Measurements from ENCODE around the gene TREM1.

The TREM1 gene

GRCh38 chr6:41294214-41294872 lies 7.9 kb upstream of the TREM1 start:
- DNase-seq: no peak

DNA sequence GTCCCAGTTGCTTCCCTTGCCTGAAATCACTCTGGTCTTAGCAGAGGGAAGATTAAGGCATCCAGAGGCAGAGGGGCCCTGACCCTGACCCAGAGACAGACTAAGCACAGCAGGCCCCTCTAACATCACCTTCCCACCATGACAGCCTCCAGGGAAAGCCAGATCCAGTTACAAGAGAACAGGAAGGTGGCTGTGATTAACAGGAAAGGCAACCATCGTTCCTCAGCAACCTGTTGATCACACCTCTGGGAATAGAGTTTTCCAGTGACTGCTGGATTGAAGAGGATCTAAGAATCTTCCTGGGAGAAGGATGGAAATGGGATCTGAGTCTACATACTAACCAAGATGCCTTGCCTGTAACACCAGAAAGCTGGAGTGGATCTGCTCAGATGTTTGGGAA lies 5.2 kb upstream of the TREM1 start:
- DNase-seq: no peak

DNA sequence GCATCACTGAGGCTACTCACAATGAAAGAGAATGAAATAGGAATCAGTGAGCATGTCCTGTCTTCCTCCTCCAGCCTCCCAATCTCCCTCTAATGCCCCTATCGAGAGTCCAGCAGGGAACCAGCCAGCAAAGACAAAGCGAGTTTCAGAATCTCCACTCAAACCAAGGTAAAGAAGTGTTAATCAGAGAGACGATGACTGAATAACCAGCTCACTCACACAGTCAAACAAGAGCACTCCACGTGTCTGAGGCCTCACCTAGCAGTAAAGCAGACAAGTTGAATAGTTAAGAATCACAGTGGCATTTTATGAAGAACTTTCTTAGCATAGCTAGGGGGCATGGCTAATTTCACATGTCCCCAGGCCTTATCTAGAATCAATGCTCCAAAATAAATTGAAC lies 3.3 kb upstream of the TREM1 start:
- no peak for DNase-seq

- no peak for DNase-seq
Observed at GRCh38 chr6:41288754-41289129, 2.3 kb upstream of the TREM1 start.

GRCh38 chr6:41288030-41288753 lies 1.7 kb upstream of the TREM1 start:
- no peak for DNase-seq

DNA sequence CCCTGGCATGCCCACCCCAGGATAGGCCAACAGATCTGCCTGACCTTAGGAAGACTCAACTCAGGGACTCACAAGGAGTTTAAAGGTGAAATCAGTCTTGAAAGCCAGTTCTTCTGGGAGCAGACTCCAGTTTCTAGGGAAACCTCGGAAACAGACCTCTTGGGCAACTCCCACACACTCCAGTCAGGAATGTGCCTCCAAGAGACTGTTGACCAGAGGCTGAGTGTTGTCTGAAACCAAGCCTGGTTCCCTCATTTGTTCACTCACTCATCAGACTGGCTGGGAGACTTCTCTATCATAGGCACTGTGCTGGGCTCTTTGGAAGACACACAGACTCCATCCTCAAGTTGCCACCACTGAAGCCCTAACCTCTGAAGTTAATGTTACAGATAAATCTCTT lies 1.8 kb downstream of the TREM1 start:
- DNase-seq: no peak

DNA sequence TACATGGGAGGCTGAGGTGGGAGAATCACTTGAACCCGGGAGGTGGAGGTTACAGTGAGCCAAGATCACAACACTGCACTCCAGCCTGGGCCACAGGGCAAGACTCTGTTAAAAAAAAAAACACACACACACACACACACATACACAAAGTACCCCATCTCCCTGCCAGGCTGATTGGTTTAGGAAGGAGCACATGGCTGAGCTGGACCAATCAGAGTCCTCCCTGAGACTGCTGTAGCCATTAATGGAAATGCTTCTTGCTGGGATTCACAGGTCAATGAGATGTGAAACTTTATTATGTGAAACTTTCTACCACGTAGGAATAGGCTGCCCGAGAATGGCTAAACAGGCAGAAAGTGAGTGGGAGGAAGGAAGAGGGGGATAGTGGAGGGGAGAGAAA lies 2.9 kb downstream of the TREM1 start:
- no peak for DNase-seq

DNA sequence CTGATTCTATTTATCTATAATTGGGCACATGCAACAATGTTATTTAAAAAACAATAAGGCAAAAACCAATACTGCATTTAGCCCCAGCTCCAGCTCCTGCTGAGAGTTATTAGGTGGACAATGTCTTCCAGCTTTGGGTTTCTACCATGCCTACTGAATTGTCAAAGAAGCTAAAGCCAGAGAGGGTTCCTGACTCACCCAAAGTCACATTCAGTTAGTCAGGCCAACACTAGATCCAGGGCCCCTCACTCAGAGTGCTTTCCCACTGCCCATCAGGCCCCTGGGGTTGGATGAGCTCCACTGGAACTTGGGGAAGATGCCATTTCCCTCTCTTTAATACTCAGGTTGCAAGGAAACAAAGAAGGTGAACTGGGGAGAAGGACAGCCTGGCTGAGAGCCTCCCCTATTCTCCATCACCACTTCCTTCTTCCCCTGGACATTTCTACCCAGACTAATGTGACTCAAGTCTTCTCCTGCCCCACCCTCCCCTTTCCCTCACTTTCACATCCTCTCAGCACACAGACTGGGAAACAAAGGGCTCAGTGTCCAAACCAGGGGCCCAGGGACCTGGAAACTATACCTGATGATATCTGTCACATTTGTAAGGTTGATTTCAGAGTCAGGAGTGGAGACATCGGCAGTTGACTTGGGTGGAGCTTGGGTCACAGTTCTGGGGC lies 6.0 kb downstream of the TREM1 start:
- no peak for DNase-seq

DNA sequence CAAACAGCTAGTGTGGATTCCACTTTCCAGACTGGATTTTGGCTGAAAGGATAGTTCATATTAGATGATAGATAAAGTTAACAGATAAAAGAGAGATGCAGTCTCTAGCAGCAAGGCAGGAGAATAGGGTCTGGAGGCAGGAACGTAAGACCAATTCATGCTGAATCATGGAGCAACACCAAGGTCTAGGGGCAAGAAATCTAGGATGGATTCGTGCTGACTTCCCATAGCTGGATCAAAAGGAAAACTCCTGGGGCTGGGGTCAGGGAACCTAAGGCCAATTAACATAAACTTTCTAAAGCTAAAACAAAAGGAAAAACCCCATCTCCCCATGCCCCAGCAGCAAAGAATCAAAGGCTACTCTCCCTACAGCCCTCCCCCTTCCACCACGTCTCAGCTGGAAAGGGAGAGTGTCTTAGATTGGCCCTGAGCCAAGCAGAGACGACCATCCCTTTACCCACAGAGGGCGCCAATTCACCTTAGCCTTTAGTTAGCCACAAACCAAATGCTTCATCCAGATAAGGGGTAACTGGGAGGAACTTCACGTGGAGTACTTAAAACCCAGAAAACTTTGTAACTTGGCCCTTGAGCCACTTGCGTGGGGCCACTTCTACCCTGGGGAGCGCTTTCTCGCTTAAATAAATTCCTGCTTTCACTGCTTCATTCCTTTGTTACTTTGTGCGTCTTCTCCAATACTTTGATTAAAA lies 7.6 kb downstream of the TREM1 start:
- DNase-seq: peak; percentile 87 to 88

GRCh38 chr6:41277605-41278004 lies 8.9 kb downstream of the TREM1 start:
- peak in 1 of 2 experiments; percentile 30 for DNase-seq

DNA sequence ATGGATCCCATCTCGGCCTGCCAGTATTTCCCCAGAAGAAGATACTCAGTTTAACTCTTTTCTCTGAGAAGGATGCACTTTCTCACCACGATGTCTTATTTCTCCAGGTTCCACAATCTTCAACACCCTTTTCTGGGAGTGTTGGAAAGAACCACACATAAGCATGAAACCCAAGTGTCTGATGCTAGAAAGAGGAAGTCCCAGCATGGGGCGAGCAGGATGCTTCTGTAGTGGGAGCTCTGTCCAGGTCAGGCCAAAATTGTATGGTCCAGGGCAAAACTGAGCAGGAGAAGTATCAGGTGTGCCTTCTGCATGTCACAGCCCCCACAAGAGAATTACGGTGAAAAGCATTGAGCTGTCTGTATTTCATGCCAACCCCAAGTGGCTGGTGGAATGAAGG lies 11.0 kb downstream of the TREM1 start:
- peak; percentile 14 to 42 for DNase-seq

- DNase-seq: no peak
Observed at GRCh38 chr6:41274256-41274655, 12.2 kb downstream of the TREM1 start.

DNA sequence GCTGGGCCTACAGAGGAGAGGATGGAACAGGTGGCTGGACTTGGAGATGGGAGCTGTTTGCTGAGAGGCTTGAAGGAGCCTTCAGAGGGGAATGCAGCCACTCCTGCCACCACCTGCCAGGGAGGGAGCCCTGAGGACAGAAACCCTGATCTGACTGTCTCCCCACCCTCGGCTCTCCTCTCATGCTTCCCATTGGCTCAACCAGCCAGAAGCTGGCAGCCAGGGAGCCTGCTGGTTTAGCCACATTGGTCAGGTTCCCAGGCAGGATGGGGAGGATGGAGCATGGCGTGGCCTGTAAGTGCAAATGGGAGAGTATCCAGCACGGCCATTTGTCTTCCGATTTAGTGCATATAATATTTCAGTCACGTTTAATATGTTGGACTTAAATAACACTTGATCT lies 12.8 kb downstream of the TREM1 start:
- DNase-seq: no peak

- no peak for DNase-seq
Observed at GRCh38 chr6:41272591-41273240, 13.8 kb downstream of the TREM1 start.

- peak; percentile 98 for DNase-seq
Observed at GRCh38 chr6:41271901-41272395, 14.5 kb downstream of the TREM1 start.

DNA sequence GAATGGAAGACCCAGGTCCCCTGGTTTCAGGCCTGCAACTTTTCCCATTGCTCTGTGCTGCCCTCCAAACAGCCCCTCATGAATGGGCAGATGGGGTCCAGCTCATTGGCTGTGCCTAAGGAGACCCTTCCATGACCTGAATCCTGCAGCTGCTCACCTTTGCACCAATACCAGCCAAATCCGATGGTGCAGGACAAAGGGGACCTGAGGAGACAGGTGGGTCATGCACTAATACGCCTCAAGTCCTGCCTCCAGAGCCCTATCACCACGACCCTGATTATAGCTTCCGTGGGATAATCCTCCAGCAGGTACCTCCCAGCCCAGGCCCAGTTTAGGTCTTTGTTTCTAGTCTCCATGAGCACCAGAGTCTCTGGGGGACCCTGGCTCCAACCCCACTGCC lies 16.8 kb downstream of the TREM1 start:
- no peak for DNase-seq

GRCh38 chr6:41269166-41269565 lies 17.3 kb downstream of the TREM1 start:
- DNase-seq: no peak

- no peak for DNase-seq
Observed at GRCh38 chr6:41268478-41268877, 18.0 kb downstream of the TREM1 start.

GRCh38 chr6:41266541-41266940 lies 19.9 kb downstream of the TREM1 start:
- DNase-seq: no peak

DNA sequence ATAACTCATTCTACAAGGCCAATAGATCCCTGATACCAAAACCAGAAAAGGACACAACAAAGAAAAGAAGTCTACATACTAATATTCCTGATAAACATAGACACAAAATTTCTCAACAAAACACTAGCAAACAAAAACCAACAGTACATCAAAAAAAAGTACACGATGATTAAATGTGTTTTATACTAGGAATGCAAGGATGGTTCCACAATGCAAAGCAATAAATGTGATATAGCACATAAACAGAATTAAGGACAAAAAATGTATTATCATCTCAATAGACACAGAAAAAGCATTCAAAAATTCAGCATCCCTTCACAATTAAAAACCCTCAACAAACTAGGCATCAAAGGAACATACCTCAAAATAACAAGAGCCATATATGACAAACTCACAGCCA lies 23.2 kb downstream of the TREM1 start:
- no peak for DNase-seq

DNA sequence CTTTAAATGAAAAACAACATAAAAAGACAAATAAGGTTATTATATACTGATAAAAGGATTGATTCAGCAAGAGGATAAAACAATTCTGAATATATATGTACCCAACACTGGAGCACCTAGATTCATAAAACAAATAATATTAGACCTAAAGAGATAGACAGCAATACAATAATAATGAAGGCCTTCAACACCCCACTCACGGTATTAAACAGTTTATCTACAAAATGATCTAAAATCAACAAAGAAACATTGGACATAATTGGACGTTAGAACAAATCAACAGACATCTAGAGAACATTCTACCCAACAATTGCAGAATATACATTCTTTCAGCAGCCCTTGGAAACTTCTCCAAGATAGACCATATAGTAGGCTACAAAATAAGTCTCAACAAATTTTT lies 24.1 kb downstream of the TREM1 start:
- no peak for DNase-seq

- no peak for DNase-seq
Observed at GRCh38 chr6:41258196-41258493, 28.3 kb downstream of the TREM1 start.

Data from Kasumi-1 (cell line).